Mammary epithelial cell (primary cell): ENCODE data around the gene SYT15.

Source experiments
- CTCF ChIP-seq, 2 donors: IDR thresholded peaks in 1 of 2; conservative IDR thresholded peaks in 1 of 2; 2 replicates each; pipeline ENCODE4 v1.5.1; 2011 to 2012; ENCODE audit warnings: inconsistent platforms in 2 of 2, low read length in 2 of 2, mild to moderate bottlenecking in 2 of 2, control low read depth in 1 of 2, low read depth in 1 of 2; ENCODE audit not compliant: insufficient read depth in 1 of 2; ENCODE audit errors: extremely low read depth in 1 of 2
- EZH2 ChIP-seq: IDR thresholded peaks from 2 replicates; pipeline ENCODE4 v1.6.1; 2012; ENCODE audit warnings: low read length, inconsistent platforms, borderline replicate concordance

- no peak for TF ChIP-seq EZH2
- TF ChIP-seq CTCF (conservative IDR thresholded peaks at IDR 0.05 in 1 of 2, IDR thresholded peaks at IDR 0.05 in 1 of 2; ENCODE audit: extremely low read depth in 1 of 2, insufficient read depth in 1 of 2, low read depth in 1 of 2, low read length in 2 of 2), result no peak
Measured at GRCh38 chr10:46557319-46558121, 21.4 kb upstream of the SYT15 start.
